COLO668 (cell line): ENCODE data around the gene ADCY7.
A peak's percentile ranks its signal among the peaks of the same experiment; 100 is the strongest.

ENCODE experiments used
- DNase-seq: peaks from one replicate; lab custom pipeline; 2025; ENCODE audit not compliant: unreplicated experiment; lab: John Stamatoyannopoulos, UW

Gene ADCY7

GRCh38 chr16:50247906-50248608 lies 18.3 kb upstream of the ADCY7 start:
- DNase-seq: no peak

DNA sequence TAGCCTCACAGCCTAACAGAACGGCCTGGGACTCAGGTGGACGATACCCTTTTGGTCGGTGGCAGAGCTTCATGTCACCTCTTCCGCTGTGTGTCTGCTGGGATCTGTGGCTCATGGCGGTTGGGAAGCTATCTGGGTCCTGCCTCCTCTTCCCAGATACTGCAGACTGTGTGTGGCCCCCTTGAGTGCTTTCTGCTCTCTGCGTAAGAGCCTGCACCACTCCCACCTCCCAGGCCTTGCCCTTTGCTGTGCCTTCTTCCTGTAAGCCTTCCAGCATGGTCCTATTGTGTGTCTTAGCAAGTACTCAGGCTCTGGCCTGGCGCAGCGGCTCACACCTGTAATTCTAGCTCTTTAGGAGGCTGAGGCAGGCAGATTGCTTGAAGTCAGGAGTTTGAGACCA lies 17.5 kb upstream of the ADCY7 start:
- no peak for DNase-seq

DNA sequence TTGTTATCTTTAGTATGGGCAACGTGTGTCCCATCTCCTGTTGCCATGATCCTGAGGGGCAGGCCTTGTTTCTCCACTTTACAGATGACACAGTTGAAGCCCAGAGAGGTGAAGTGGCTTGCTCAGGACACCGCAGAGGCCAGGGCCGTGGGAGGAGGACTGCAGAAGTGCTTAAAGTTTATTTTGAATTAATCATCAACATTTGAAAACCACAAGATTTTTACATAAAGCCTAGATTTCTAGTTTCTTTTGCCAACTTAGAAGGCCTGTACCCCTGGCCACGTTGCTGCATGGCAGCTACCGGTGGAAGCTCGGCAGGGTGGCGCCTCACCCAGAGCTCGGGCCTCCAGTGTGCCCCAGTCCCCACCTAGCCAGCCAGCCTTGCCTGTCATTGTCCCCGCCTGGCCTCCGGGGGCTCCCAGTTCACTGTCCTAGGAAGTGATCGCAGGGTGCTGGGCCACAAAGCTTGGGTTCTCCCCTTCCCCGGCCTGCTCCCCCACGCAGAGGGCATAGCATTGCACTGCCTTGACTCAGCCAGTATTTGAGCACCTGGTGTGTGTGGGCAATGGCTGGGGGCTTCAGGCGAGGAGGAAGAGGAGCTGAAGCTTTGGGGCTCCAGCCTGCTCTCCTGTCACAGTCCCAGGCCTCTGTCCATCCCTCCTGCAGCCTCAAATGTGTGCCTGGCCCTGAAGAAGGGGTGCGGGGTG lies 14.8 kb upstream of the ADCY7 start:
- DNase-seq: no peak

DNA sequence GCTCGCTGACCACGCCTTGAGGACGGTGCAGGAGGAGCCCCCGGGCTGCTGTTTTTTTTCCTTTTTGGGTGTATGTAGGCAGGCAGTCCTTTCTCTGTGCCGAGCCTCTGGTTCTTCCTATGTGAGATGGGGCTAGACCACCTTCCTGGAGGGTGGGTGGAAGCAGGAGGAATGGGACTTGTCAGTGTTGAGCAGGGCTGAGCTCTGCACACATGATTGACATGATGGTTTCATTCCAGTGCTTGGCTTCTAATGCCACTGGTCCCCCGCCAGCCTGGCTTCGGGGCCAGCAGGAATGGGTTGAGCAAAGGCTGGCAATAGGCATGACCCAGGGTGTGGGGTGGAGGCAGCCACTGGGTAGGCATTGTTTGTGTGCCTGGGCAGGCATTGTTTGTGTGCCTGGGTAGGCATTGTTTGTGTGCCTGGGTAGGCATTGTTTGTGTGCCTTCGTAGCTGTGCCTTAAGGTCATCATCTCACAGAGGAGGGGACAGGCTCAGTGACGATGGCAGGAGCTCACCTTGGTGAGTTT lies 14.2 kb upstream of the ADCY7 start:
- DNase-seq: no peak

DNA sequence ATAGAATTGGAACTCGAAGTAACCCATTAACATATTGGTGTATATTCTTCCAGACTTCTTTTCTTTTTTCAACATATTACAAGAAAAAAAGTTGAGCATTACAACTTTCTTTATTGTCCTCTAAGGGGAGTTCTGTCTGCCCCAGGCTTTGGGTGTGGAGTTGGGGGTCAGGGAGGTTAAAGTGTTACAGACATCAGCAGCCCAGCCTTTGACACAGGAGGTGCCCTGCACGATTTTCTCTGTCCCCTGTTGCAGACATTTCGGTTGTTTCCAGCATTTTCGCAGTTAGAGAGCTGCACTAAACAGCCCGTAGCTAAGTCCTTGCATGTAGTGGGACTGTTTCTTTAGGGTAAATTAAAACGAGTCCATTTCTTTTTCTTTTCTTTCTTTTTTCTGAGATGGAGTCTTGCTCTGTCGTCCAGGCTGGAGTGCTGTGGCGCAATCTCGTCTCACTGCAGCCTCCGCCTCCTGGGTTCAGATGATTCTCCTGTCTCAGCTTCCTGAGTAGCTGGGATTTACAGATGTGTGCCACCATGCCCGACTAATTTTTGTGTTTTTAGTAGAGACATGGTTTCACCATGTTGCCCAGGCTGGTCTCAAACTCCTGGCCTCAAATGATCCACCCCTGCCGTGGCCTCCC lies 13.4 kb upstream of the ADCY7 start:
- DNase-seq: no peak

DNA sequence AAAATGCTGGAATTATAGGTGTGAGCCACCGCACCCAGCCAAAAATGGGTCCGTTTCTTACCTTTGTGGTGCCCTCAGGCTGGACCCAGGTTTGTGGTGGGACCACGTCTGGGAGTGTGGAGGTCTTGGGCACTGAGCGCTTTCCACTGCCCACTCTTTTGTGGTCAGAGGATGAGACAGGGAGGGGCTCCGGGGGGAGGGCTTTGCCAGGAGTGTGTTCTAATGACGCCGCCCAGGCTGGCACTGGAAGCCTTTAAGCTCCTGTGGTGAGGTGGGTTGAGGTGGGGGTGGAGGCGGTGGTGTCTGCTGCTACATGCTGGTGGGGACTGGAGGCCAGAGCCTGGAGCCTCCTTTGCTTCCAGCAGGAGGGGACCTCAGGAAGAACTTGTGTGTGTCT lies 12.8 kb upstream of the ADCY7 start:
- DNase-seq: no peak

- DNase-seq: no peak
Observed at GRCh38 chr16:50254072-50254471, 12.3 kb upstream of the ADCY7 start.

DNA sequence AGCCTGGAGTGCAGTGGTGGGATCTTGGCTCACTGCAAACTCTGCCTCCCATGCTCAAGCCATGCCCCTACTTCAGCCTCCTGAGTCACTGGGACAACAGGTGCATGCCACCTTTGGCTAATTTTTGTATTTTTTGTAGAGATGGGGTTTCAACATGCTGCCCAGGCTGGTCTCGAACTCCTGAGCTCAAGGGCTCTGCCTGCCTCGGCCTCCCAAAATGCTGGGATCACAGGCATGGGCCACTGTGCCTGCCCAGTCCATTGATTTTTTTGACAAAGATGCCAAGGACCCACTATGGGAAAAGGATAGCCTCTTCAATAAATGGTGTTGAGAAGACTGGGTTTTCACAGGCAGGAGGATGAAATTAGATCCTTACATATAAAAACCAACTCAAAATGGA lies 10.8 kb upstream of the ADCY7 start:
- DNase-seq: no peak

- no peak for DNase-seq
Observed at GRCh38 chr16:50256604-50257003, 9.7 kb upstream of the ADCY7 start.

DNA sequence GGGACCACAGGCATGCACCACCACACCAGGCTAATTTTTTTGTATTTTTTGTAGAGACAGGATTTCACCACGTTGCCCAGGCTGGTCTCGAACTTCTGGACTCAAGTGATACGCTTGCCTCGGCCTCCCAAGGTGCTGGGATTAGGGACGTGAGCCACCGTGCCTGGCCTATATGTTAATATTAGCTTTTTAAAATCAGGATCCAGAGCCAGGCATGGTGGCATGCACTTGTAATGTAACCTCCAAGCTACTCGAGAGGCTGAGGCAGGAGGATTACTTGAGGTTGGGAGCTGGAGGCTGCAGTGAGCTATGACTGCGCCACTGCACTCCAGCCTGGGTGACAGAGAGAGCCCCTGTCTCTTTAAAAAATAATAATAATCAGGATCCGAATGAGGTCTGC lies 8.5 kb upstream of the ADCY7 start:
- DNase-seq: no peak

GRCh38 chr16:50259334-50260205 lies 6.8 kb upstream of the ADCY7 start:
- DNase-seq: peak; percentile 45

GRCh38 chr16:50260206-50261159 lies 5.9 kb upstream of the ADCY7 start:
- DNase-seq: no peak

GRCh38 chr16:50261160-50261706 lies 5.1 kb upstream of the ADCY7 start:
- no peak for DNase-seq

- DNase-seq: no peak
Observed at GRCh38 chr16:50261707-50262235, 4.6 kb upstream of the ADCY7 start.

DNA sequence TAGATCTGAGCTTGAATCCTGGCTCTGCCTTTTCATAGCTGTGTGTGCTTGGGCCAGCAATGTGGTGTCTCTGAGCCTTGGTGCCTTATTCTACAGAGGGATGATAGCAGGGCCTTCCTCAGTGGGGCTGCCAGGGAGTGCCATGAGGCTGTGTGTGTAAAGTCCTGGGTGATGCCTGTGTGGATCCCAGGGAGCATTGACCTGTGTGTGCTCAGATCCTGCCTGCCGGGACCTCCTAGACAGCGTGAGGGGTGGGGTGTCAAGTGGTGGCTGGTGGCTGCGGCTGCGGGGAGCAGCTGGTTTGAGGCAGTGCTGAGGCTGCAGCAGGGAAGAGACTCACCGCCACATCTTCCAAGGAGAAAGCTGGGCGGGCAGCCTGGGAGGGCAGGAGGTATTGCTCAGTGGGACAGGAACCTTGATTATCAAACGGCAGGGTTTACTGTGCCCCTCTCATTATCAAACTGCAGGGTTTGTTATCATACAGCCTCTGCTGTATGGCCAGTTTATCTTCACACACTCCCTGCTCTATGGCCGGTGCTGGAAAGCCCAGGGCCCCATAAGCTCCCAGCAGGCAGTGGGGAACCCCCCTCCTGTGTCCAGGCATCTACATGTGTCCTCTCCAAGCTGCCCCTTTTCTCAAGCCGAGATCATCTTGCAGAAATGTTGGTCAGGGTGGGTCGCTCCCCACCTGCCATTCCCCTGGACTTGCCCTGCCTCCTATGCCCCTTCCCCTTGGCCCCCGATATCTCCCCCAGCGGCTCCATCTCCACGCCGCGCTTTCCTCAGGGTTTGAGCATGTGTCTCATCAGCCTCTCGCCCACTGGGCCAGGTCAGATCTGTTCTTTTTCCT lies 3.1 kb upstream of the ADCY7 start:
- DNase-seq: no peak

DNA sequence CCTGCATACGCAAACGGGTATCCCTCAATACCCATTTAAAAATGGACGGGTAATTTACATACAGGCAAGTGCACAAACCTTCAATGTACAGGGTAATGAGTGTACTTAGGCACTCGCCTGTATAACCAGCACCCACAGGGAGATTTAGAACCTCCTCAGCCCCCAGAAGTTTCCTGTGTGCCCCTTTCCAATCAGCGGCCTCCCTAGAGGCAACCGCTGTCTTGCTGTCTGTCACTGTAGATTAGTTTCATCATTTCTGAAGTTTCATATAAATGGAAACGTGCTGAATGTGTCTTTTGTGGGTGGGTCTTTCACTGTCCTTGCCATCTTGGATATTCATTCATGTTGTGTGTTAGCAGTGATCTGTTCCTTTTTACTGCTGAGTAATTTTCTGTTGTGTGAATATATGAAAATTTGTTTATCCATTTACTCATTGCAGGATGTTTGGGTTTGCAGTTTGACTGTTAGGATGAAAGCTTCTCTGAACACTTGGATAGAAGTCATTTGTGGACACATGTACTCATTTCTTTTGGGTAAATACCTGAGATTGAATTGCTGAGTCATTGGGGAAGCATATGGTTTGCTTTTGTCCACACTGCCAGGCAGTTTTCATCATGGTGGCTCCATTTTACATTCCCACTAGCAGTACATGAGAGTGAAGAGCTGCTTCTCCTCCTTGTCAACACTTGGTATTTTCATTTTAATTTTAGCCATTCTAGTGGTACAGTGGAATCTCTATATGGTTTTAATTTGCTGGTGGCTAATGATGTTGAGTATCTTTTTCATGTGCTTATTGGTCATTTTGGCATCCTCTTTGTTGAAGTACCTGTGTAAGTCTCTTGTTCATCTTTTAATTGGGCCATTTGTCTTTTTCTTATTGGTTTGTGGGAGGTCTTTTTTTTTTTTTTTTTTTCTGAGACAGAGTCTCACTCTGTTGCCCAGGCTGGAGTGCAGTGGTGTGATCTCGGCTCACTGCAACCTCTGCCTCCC lies 2.1 kb upstream of the ADCY7 start:
- no peak for DNase-seq

DNA sequence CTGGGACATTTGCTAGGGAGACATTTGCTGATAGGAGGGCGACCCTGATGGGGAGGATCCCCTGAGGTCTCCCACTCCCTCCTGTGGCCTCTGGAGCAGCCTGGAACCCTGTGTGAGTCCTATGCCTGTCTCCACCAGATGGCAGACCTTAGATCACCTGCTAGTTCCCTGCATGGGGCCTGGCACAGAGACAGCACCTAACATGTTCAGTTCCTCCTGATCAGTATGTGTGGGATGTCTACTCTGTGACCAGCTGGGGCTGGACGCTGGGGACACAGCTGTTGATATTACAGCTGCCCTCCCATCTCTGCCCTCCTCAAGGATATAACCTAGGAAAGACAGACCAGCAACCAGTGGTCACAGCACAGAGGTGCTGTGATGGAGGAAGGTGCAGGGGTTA lies 1.1 kb upstream of the ADCY7 start:
- peak; percentile 20 for DNase-seq
